Stimulated activated CD8-positive, alpha-beta memory T cell treated with anti-CD3 and anti-CD28 coated beads, Interleukin-4, amount 100 ng/mL, for 48 hours (primary cell): ENCODE data around the gene UGT2B10.
"Not testable (repeated sequence)": the region's sequence is repeated elsewhere in the genome, so short reads cannot be mapped to it uniquely, and the experiment has no call there.

Source experiments
- DNase-seq: peaks from one replicate; pipeline ENCODE4 v3.0.0-alpha.2; 2020

Gene UGT2B10

DNA sequence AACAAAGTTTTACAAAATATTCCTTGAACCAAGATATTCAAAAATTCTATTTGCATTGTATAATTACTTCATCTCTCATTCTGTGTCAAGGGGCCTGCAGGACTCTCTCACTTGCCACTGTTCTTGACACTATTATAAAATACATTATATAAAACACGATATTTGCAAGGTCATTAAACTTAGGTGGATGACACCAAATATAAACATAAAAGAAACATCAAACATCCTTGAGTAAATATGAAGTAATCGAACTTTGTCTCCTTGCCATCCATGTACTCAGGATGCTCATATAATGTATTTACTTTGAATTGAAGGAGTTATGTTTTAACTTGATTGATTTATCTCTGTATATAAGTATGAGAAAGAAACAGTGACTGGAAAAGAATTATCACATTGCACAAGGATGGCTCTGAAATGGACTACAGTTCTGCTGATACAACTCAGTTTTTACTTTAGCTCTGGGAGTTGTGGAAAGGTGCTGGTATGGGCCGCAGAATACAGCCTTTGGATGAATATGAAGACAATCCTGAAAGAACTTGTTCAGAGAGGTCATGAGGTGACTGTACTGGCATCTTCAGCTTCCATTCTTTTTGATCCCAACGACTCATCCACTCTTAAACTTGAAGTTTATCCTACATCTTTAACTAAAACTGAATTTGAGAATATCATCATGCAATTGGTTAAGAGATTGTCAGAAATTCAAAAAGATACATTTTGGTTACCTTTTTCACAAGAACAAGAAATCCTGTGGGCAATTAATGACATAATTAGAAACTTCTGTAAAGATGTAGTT is at the start of gene UGT2B10:
UGT2B10 (plus strand) TSS at position 378 of the 793 bp plus-strand sequence; CDS start at position 404, 26 bp downstream.
- not testable (repeated sequence) for DNase-seq

GRCh38 chr4:68771836-68772235 is 44.0 kb upstream of the UGT2B10 start:
- DNase-seq, result not testable (repeated sequence)

DNA sequence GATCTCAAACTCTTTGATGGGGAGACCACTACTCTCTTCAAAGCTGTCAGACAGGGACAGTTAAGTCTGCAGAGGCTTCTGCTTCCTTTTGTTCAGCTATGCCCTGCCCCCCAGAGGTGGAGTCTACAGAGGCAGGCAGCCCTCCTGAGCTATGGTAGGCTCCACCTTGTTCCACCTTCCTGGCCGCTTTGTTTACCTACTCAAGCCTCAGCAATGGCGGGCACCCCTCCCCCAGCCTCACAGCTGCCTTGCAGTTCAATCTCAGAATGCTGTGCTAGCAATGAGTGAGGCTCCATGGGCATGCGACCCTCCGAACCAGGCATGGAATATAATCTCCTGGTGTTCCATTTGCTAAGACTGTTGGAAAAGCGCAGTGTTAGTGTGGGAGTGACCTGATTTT is 42.1 kb upstream of the UGT2B10 start:
- DNase-seq, result no peak

DNA sequence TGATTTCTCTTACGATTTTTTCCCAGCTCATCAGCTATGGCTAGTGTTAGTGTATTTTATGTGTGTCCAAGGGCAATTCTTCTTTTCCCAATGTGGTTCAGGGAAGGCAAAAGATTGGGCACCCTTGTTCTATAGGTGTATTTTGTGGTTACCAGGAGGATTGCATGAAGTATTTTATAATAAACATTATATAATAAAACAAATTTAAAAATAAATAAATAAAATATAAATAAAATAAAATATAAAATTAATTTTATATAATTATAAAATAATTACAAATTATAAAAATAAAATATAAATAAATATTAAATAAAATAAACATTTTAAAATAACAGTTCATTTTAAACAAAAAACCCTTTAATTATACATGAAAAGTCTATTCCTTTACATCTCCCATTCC is 35.6 kb upstream of the UGT2B10 start:
- DNase-seq, result no peak

- no peak for DNase-seq
Measured at GRCh38 chr4:68797048-68797447, 18.7 kb upstream of the UGT2B10 start.

DNA sequence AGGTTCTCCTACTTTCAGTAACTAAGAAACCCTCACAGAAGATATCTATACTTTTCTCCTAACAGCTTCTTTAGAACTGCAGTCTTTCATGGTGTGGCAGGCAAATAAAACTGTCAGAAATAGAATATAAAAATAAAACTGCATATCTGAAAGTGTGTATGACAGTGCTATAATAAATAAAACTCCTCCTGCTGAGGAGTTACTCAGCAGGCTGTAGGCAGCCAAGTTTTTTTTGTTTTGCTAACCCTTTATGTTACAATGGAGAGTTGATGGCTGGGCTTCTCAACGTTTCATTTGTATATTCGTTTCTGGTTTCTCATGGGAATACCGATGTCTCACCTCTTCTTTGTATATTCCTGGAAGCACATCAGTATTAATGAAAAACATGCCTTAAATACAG is 18.2 kb upstream of the UGT2B10 start:
- no peak for DNase-seq

DNA sequence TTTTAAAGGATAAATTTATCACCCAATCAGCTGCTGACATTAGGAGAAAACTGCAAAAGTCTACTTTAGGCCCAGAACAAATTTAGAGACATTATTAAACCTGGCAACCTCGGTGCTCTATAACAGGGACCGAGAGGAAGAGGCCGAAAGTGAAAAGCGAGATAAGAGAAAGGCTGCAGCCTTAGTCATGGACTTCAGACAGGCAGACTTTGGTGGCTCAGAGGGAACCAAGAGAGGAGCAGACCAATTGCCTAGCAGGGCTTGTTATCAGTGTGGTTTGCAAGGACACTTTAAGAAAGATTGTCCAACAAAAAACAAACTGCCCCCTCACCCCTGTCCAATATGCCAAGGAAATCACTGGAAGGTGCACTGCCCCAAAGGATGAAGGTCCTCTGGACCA is 12.8 kb upstream of the UGT2B10 start:
- no peak for DNase-seq

DNA sequence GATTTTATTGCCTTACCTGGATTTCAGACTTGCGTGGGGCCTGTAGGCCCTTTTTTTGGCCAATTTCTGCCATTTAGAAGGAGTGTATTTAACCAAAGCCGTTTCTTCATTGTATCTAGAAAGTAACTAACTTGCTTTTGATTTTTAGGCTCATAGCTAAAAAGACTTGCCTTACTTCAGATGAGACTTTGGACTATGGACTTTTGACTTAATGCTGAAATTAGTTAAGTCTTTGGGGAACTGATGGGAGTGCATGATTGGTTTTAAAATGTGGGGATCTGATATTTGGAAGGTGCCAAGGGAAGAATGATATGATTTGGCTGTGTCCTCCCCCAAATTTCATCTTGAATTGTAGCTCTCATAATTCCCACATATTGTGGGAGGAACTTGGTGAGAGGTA is 7.7 kb upstream of the UGT2B10 start:
- DNase-seq, result no peak

DNA sequence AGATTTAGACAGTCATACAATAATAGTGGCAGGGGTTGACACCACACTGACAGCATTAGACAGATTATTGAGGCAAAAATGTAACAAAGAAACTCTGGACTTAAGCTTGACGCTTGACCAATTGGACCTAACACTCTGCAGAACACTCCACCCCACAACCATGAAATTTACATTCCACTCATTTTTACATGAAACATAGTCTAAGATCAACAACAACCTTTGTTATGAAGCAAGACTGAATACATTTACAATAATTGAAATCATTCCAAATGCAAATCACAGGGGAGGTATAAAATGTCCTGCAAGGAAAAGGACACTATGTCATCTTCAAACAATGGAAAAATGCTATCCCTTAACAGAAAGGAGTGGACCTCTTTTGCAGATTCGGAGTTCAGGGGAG is 4.9 kb upstream of the UGT2B10 start:
- DNase-seq, result no peak

DNA sequence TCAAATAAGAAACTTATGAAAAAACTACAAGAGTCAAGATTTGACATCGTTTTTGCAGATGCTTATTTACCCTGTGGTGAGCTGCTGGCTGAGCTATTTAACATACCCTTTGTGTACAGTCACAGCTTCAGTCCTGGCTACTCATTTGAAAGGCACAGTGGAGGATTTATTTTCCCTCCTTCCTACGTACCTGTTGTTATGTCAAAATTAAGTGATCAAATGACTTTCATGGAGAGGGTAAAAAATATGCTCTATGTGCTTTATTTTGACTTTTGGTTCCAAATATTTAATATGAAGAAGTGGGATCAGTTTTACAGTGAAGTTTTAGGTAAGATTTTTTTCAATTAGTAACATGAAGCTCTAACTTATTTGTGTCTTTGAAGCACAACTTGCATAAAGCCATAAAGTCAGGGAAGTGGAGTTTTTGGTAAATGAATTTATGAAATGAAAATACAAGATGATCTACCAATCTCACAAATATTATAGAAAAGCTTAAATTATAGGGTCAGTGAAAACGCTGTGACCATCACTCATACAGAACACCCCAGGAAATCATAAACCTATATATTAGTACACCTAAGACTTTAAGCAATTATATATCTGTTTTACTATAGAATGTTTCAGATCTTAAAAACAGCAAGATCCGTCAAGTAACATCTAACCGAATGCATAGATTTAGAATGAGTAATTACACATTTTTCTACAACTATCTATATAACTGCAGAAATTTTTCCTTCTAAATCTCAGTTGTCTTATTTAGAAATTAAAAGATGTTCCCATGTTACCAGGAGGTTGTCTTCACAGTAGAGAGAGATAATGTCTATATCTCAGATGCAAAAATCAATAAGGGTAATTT is 844 bp downstream of the UGT2B10 start:
- DNase-seq, result not testable (repeated sequence)

DNA sequence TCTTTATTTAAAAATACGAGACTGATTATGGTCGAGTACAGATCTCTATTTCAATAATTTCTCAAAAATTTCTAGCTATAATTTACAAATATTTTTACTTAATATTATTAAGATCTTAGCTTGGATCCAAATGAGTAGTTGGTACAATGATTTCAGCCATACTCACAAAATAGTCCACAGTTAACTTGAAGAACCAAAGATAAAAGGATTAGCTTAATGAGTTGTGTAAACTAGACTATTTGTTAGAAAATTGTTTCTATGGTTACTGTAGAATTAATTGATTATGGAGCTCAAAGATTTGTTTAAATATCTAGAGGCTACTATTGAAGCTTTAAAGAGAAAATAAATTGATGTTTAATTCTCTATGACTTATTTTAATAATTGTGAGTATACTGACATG is 1.6 kb downstream of the UGT2B10 start:
- DNase-seq, result no peak

DNA sequence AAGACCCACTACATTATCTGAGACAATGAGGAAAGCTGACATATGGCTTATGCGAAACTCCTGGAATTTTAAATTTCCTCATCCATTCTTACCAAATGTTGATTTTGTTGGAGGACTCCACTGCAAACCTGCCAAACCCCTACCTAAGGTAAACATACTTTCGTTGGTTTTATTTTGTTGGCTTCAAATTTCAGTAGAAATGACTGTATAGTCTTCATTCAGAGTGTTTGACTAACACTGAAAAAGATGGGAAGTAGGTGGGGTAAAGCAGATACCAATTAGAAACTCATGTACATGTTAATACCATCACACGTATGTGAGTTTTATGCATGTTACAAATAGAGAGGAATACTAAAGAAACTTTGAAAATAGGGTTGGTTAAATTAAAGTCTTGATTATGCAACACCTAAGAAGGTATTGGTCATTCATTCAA is 2.3 kb downstream of the UGT2B10 start:
- not testable (repeated sequence) for DNase-seq

- DNase-seq, result no peak
Measured at GRCh38 chr4:68831642-68832041, 15.8 kb downstream of the UGT2B10 start.

DNA sequence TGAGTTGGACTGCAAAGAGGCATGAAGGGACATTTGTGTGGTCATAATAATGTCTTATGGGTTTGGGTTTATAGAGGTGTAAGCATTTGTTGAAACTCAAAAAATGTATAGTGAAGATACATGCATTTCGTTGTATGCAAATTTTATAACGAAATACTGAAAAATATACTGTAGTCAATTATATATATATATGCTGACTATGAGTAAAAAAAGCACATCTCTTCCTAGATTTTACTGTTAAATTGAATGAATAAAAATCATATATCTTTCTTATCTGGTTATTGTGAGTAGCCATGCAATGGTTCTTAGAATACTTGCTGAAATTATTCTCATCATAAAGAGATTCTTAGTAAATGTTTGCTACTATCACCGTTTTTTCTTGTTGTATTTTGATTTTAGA is 34.5 kb downstream of the UGT2B10 start:
- DNase-seq, result no peak

DNA sequence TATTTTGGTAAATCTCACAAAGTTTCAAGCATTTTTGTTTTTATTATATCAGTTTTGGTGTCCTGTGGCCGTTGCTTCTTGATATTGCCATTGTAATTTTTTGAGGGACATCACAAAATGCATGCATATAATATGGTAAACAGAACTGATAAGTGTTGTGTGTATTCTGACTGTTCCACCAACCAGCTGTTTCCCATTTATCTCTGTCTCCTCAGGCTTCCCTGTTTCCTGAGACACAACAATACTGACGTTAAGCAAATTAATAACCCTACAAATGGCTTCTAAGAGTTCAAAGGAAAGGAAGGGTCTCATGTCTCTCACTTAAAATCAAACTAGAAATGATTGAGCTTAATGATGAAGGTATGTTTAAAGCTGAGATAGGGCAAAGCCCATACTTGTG is 40.0 kb downstream of the UGT2B10 start:
- no peak for DNase-seq

DNA sequence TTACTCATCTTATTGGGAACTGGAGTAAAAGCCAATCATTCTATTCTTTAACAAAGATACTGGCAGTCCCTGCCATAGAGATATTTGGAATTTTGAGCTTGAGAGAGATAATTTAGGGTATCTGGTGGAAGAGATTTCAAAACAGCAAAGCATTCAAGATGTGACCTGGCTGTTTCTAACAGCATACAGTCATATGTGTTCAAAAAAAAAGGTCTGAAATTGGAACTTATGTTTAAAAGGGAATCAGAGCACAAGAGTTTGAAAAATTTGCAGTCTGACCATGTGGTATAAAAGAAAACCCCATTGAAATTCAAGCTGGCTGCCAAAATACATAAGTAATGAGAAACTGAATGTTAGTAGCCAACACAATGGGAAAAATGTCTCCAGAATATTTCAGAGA is 42.2 kb downstream of the UGT2B10 start:
- no peak for DNase-seq

DNA sequence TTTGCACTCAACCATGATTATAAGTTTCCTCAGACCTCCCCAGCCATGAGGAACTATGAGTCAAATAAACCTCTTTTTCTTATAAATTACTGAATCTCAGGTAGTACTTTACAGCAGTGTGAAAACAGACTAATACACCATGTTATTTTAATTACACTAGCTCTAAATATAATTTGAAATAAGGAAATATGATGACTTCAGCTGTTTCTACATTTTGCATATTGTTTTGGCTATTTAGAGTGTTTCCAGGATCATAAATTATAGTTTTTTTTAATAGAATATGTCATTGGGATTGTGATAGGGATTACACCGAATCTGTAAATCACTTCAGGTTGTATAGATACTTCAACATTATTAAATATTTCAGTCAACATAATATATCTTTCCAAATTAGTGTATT is 43.9 kb downstream of the UGT2B10 start:
- DNase-seq, result no peak

- DNase-seq, result no peak
Measured at GRCh38 chr4:68861057-68861456, 45.3 kb downstream of the UGT2B10 start.

- DNase-seq, result no peak
Measured at GRCh38 chr4:68864438-68865187, 48.8 kb downstream of the UGT2B10 start.

- no peak for DNase-seq
Measured at GRCh38 chr4:68865188-68865638, 49.4 kb downstream of the UGT2B10 start.

GRCh38 chr4:68865760-68866159 is 50.0 kb downstream of the UGT2B10 start:
- DNase-seq, result no peak

- DNase-seq, result no peak
Measured at GRCh38 chr4:68869274-68869773, 53.5 kb downstream of the UGT2B10 start.
